ENCODE results near the gene GAPVD1.
"Not testable (repeated sequence)": the region's sequence is repeated elsewhere in the genome, so short reads cannot be mapped to it uniquely, and the experiment has no call there.

Gene GAPVD1

DNA sequence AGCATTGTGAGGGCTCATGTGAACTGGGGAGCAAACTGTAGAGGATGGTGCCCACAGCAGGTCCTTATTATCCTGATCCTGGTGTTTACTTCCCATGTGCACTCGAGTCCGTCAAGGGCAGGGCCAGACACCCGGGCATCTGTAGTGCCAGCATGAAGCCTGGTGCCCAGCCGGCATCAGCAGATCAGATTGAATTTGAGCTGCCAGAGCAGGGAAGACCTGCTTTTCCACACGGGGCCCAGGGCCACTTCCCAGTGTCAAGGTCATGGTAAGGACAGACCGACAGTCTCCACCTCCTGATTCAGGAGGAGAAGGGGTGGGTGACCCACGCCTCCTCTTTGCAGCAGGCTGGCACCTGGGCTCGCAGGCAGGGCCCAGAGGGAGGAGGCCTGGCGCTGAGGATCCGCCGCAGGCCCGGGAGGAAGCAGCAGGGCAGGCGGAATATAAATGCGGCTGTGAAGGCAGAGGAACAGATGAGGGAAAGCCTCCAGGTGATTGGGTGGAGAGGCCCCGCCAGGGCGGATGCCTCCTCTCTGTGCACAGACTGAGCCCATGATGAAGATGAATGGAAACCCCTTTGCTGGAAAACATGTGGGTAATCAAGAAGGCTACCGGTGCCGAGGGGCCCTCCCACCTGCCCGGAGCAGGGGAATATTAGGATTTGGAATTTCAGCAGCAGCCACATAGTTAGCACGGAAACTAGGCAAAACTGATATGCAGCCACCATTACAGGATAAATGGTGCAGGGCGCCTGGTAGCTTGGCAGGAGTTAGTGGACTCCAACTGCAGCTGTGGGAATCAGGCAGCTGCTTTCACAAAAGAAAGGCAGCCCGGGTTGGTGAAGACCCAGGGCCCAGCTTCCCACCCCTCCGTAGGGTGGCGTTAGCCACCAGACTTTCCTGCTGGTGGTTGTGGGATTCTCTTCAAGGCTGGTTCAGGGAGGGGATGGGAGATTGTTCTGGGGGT, 114.9 kb downstream of the GAPVD1 start:
- no peak for DNase-seq

DNA sequence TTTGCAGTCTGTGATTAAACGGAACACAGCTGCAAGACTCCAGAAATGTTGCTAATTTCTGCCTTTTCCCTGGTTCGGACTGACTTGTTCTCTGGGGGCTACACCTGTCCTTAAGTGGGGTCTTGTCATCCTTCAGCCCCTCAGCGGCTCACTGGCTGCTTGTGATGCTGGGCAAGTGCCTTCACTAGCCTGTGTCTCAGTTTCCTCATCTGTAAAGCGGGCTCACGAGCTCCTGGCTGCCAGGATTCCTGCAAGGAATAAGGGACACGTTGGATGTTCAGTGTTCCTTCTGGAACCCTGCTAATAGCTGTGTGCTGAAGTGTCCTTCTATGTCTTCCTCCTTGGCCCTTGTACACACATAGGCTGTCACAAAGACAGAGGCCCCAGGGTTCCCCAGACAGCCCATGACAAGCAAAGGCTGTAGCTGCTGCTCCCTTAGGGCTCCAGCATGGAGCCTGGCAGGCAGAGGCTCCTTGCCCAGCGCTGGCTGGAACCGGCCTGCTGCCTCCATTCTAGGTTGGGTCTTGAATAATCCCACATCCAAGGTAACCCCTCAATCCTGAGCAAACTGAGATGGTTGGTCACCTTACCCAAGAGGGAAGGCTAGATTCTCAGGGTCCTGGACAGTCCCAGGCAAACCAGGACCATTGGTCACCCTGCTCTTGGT, 116.1 kb downstream of the GAPVD1 start:
- no peak for DNase-seq

DNA sequence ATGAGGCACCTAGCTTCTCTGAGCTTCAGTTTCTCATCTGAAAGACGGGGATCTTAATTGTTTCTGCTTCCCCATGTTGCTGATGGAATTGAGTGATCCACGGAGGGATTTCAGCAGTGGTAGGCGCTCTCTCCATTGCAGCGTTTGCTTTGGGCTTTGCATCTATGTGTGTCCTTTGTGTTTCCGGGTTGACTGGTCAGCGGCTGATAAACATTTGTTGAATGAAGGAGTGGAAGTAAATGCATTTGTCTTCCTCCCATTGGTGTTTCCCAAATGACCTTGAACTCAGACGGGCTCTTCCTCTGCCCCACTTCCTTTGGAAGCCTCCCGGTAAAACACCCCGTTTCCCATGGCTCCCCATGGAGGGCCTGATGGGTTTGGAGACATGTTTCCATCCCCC, 117.2 kb downstream of the GAPVD1 start:
- no peak for DNase-seq

DNA sequence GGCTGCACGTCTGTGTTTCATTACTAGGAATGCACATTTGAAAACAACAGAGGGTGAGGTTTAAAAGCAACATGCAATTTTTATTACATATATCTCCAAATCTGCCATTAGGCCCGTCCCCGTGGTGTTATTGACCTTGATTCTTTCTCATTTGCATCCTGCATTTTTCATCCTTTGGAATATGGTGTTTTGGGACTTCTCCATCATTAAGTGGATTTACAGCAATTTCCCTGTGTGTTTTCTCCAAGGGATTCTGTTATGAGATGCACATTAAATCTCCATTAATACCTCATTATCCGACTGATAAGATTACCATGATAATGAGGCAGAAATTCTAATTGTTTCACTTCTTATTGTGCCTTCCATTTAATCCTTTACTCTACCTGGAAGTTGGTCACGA, 117.6 kb downstream of the GAPVD1 start:
- no peak for DNase-seq

DNA sequence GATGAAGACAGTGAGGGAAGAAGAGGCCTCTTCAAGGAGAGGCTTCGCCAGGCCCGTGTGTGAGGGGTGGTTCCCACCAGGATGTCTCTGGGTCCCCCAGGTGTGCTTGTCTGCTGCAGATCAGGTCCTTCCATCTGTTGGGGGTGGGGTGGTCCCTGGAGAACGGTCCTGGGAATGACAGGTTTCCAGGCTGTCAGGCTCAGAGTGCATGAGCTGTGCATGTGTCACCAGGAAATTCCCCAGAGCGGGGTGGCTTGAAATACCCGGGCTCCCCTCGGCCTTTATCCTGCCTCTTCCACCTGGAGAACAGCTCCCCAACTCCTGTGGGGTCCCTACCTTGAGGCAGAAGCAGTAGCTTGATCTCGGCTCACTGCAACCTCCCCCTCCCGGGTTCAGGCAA, 118.8 kb downstream of the GAPVD1 start:
- DNase-seq: no peak

DNA sequence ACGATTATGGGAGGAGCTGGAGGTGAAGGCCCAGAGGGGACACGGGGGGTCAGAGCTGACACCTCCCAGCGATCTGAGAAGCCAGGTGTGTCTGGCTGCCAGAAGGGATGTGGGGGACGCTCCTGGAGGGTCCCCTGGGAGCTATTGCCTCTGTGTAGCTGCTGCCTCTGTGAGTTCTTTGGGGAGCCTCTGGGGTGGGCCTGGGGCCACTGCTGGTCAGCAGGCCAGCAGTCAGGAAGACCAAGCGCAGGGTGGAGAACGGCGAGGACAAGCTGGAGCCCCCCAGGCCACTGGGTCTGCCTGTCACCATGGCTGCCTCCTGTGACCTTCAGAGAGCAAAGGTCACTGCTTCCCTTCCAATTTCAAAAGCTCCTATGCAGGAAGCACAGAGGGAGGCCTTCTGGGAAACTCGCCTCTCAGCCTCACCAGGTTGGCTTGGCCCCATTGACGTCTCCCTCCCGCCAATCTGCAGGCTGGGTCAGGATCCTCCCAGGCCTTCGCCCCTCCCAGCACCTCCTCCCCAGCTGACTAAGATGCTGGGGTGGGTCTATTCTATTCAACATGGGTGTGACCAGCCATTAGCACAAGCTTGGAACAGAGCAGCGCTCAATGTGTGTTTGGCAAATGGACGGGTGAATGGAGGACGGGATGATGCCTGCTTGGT, 126.4 kb downstream of the GAPVD1 start:
- DNase-seq: no peak

DNA sequence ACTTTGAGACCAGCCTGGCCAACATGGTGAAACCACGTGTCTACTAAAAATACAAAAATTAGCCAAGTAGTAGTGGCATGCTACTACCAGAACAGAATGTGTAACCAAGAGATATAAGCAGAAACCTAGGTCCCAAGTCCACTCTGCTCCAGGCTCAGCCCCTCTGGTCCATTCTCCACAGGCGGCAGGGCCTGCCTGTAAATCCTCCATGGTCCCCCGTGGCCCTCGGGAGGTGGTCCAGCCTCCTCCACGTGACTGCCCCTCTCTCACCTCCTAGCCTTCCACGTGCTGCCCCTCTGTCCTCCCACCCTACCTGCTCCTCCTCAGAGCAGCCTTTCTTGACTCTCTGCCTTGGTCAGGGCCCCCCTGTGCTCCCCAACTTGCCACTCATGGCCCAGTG, 127.4 kb downstream of the GAPVD1 start:
- no peak for DNase-seq

DNA sequence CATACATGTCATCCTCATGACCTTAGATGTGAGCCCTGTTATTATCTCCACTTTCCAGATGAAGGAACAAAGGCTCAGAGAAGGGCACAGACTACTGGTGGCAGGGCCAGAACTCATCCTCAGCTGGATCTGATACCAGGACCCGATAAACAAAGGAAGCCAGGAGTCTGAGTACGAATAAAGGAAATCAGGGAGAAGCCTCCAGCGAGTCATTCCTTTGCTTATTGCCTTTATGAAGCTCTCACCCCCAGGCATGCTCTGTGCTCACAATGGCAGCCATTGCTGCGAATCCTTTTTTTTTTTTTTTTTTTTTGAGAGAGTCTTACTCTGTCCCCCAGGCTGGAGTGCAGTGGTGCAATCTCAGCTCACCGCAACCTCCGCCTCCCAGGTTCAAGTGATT, 130.1 kb downstream of the GAPVD1 start:
- DNase-seq: no peak

DNA sequence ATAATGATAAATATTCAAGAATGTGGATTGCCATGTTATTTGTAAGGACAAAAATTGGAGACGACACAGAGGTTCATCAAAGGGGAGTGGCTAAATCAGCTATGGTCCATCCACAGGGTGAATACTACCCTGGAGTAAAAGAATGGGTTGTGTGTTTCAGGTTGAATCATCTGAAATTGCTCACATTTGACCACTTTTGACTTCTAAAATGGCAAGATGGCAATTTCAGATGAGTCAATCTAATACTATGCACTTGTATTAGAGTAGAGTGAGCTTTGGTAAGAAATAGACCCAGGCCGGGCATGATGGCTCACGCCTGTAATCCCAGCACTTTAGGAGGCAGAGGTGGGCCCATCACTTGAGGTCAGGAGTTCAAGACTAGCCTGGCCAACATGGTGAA, 131.8 kb downstream of the GAPVD1 start:
- DNase-seq: no peak

DNA sequence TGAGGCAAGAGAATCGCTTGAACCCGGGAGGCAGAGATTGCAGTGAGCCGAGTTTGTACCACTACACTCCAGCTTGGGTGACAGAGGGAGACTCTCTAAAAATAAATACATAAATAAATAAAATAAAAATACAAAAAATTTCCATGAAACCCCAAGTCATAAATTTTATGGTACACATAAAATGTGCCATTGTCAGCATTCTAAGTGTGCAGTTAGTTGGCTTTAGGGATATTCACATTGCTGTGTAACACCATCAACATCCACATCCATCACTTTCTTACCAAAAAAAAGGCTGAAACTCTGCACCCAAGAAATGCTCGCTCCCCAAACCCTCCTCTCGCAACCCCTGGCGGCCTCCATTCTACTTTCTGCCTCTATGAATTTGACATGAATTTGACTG, 135.2 kb downstream of the GAPVD1 start:
- no peak for DNase-seq

DNA sequence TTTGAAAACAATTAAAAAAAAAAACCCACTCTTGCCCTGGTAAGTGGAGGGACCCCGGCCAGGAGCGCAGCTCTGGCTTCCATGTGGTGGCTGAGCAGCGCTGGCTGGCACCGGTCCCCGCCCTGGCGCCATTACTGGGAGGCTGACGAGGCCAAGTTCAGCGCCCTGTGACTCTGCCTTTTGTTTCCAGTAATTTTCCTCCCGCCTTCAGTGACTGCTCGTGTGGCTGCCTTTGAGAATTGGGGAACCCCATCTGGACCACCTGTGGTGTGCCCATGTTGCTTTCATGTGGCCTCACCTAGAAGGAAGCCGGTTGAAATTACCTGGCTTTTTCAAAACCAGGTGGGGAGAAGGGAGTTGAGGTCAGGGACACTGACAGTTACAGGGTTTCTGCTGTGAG, 136.1 kb downstream of the GAPVD1 start:
- no peak for DNase-seq

DNA sequence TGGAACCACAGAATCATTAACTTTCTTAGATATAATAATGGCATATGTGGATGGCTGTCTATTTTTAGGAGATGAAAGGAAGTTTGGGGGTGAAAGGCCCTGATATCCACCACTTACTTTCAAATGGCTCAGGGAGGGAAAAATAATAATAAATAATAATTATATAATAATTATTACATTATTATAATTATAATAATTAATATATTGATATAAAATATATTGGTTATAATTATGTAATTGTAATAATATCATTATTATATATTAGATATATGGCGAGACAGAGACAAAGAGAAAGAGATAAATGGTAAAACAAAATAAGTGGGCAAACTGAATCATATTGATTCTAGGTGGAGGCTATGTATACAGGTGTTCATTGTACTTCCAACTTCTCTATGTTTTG, 136.6 kb downstream of the GAPVD1 start:
- DNase-seq: no peak

DNA sequence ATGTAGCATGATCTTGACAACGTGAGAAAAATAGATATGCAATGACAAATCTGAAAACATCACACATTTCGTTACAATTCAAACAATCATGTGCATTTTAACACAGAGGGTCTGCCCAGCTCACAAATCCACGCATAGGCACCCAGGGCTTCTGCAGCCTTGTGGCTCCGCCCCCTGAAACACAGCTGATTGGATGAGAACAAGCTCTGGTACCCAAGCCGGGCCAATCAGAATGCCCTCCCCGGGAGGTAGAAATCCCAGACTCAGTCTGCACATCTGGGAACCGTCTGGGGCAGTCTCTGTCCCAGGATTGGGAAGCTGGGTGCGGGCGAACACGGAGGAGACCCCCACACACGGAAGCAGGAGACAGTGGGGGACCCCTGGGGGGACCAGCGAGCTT, 137.5 kb downstream of the GAPVD1 start:
- no peak for DNase-seq

DNA sequence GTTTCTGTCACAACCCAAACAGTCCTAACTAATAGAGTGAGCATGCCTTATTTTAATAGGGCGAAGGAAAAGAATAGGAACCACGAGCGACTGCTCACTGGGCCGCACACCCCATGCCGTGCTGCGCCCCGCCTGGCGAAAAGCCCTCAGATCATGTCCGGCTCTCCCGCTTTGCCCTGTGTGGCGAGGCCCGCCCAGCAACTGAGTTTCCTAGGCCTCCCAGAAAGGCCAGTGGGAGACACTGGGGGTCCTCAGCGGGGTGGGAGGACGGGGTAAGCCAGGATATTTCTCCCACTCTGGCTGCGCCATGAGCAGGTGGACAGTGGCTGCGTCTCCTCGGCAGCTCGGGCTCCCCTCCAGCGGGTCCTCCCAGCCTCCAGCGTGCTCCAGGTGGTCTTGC, 138.0 kb downstream of the GAPVD1 start:
- DNase-seq: no peak

DNA sequence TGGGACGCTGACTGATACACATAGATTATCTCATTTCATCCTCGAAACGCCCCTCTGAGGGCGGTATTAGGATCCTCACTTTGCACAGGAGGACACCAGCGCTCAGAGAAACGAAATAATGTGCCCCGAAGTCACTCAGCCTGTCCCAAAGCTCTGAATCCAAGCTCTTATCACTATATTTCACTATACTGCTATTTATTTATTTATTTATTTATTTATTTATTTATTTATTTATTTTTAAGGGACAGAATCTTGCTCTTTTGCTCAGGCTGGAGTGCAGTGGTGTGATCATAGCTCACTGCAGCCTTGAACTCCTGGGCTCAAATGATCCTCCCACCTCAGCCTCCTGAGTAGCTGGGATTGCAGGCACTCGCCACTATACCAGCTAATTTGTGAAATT, 138.6 kb downstream of the GAPVD1 start:
- not testable (repeated sequence) for DNase-seq

DNA sequence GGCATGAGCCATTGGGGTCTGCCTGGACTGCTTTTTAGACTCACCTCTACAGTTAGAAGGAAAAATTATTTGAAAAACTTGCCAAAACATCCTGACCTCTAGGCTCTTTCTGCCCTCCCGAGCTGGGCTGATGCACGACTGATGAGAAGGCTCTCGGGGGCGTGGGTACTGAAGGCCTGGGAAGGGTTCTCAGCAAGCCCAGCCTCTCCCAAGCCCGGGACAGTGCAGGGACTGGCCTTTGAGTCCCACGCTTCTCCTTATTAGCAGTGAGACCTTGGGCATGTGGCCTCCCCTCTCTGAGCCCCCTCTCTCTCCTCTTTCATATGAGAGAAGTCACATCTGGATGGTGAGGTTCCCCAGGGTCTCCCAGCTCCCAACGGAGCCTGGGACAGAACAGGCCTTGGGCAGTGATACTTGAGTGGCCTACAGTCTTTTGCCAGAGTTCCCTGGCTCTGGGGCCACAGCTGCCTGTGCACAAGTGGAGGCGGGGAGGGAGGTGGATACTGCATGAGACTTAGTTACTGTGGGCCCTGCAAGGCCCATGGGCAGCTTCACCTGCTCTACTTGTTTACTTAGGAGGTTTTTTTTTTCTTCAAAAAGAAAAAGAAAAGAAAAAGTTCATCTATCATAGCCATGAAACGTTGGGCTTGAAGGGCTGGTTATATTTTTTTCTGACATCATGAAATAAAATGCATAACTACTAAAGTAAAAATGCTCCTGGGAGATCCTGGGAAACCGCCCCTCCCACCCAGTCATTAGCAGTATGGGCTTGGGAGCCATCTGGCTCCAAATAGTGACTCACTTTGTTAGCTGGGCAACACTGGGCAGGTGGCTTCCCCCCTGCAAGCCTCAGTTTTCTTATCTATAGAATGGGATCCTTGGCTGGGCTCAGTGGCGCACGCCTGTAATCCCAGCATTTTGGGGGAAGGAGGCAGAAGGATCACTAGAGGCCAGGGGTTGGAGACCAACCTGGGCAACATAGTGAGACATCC, 139.4 kb downstream of the GAPVD1 start:
- DNase-seq: no peak

DNA sequence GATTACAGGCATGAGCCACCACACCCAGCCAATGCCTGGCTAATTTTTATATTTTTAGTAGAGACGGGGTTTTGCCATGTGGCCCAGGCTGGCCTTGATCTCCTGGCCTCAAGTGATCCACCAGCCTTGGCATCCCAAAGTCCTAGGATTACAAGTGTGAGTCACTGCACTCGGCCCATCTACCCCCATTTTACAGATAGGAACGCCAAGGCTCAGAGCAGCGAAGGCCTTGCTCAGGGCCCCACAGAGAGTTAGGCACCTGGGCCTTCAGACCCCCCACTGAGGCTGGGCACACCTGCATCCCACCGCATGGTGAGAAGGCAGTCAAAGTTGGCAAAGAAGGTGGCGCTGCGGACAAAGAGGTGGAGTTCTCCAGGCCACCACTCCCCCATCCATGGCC, 143.1 kb downstream of the GAPVD1 start:
- no peak for DNase-seq

DNA sequence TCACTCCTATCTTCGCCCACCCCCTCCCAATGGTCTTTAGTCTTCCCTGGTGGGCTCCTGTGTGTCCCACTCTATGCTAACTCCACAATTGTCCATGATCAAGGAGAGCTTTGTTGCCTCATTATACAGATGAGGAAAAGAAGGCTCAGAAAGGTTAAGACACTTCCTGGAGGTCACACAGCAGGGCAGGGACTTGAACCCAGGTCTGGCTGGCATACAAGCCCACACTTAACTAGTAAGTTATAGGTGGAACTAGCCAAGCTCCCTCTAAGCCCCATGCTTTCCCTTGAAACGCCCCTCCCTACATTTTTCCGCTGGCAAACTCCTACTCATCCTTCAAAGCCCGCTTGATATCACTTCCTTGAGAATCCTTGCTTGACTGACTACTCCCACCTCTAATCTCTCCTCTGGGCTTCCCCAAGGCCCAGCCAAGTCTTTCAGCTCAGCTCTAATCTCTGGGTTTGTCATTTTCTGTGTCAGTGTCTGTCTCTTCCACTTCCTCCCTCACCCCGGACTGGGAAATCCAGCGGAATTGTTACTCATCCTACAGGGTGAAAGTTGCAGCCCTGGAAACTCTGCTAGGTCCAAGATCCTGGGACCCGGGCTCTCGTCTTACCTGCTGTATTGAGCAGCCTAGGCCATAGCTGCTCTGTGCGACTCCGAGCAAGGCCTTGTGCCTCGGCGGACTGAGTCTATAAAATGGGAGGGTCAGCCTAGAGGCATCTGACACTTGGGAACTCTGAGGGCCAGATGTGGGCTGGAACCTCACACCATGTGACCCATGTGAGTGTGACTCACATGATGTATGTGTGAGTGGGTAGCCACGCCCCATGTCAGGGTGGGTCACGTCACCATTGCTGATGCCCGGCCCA, 144.5 kb downstream of the GAPVD1 start:
- DNase-seq: no peak

DNA sequence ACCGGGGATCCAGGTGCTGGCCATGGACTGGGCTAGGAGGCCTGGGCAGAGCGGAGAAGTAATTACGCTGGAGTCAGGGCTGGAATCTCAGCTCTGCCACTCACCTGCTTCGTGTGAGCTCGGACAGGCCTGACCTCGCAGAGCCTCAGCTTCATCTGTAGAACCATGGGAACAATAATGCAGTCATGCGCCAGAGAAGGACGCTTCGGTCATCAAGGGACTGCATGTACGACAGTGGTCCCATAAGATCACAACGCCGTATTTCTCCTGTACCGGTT, 145.1 kb downstream of the GAPVD1 start:
- DNase-seq: no peak

DNA sequence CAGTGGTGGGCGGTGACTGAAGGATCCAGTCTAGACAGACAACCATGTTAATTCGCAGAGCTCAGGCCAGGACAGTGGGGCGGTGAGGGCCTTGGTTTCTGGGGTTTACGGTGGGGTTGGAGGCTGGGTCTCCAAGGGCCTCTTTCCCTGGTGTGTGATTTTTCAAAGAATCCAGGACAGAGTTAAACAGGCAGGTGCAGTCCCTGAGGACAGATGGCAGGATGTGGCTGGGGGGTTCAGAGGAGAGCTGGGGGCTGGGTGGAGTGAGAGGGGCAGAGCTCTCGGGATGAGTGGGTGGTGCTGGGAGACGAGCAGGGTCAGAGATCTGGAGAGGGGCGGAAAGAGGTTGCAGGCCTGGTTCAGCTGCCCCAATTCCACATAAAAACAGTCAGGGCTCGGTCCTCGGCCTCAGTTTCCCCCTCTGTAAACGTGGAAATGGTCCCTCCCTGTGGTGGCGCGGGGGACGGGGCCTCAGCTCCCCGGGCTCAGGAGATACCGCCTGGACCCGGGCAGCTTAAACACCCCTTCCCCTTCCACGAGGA, 145.9 kb downstream of the GAPVD1 start:
- DNase-seq: no peak
